ENCODE results near the gene BCLAF3. TPM values are rescaled to one million over a fixed set of nuclear protein-coding genes. Genes with fewer than 3 reads are reported as not detected.

BCLAF3 gene
- total RNA-seq, 1 experiment from 2014 or later = 6.0 TPM

GRCh38 chrX:19986531-19986930 lies 4.3 kb downstream of the BCLAF3 start:
- POLR2A ChIA-PET = interaction anchor here (0.6 kb wide), 1 partner anchor 321 kb away, joined by 6 read pairs; no protein-coding TSS in a partner anchor
- CTCF ChIA-PET = no interaction called here
- Histone ChIP-seq H3K27ac (ENCODE audit: low read length) (no peak overlapping the region), H3K4me1 (ENCODE audit: control insufficient read depth, insufficient read depth, low read length) (no peaks in the 10 kb centered on the region), H3K27me3 (ENCODE audit: control insufficient read depth, insufficient read depth, low read length) (no peaks in the 10 kb centered on the region), H3K4me3 (ENCODE audit: low read depth in 2 of 2, low read length in 2 of 2) (no peak overlapping the region), H3K9me3 (ENCODE audit: control insufficient read depth, insufficient read depth, low read depth, low read length) (no peaks in the 10 kb centered on the region), H3K36me3 (ENCODE audit: control insufficient read depth, insufficient read depth, low read length) (no peaks in the 10 kb centered on the region)
- ATAC-seq = no peak
- TF ChIP-seq REST (IDR thresholded peaks at IDR 0.05; ENCODE audit: insufficient read depth in 1 of 2, low read depth in 2 of 2, low read length in 1 of 2) (no peak), SIN3A (IDR thresholded peaks at IDR 0.05; ENCODE audit: borderline replicate concordance, insufficient read depth, low read depth, low read length) (no peak), CTCF (IDR thresholded peaks at IDR 0.05) (no peak), POLR2AphosphoS5 (IDR thresholded peaks at IDR 0.05; ENCODE audit: low read depth, low read length) (no peak), TCF7L2 (IDR thresholded peaks at IDR 0.05; ENCODE audit: low read depth, low read length) (no peak)
- no TSS peak for BruUV-seq (replicated peaks)
- DNase-seq (ENCODE audit: low read depth, low spot score) = no peak
- in situ Hi-C loops (cut with HindIII; ENCODE audit: low pct_unique_long_range_greater_than_20kb, low sequenced_read_pairs) = no loop called here
- intact Hi-C loops (cut with micrococcal nuclease; ENCODE audit: unreplicated experiment) = no loop called here

GRCh38 chrX:19981947-19982346 lies 8.9 kb downstream of the BCLAF3 start:
- Histone ChIP-seq H3K27ac (ENCODE audit: low read length) (no peak overlapping the region), H3K4me3 (ENCODE audit: low read depth in 2 of 2, low read length in 2 of 2) (no peak overlapping the region), H3K4me1 (ENCODE audit: control insufficient read depth, insufficient read depth, low read length) (no peaks in the 10 kb centered on the region), H3K27me3 (ENCODE audit: control insufficient read depth, insufficient read depth, low read length) (no peaks in the 10 kb centered on the region), H3K36me3 (ENCODE audit: control insufficient read depth, insufficient read depth, low read length) (no peaks in the 10 kb centered on the region), H3K9me3 (ENCODE audit: control insufficient read depth, insufficient read depth, low read depth, low read length) (no peaks in the 10 kb centered on the region)
- no TSS peak for BruUV-seq (replicated peaks)
- CTCF ChIA-PET = no interaction called here
- intact Hi-C loops (cut with micrococcal nuclease; ENCODE audit: unreplicated experiment) = no loop called here
- POLR2A ChIA-PET = no interaction called here
- TF ChIP-seq CTCF (IDR thresholded peaks at IDR 0.05) (no peak), POLR2AphosphoS5 (IDR thresholded peaks at IDR 0.05; ENCODE audit: low read depth, low read length) (no peak), REST (IDR thresholded peaks at IDR 0.05; ENCODE audit: insufficient read depth in 1 of 2, low read depth in 2 of 2, low read length in 1 of 2) (no peak), SIN3A (IDR thresholded peaks at IDR 0.05; ENCODE audit: borderline replicate concordance, insufficient read depth, low read depth, low read length) (no peak), TCF7L2 (IDR thresholded peaks at IDR 0.05; ENCODE audit: low read depth, low read length) (no peak)
- in situ Hi-C loops (cut with HindIII; ENCODE audit: low pct_unique_long_range_greater_than_20kb, low sequenced_read_pairs) = no loop called here
- no peak for ATAC-seq
- no peak for DNase-seq (ENCODE audit: low read depth, low spot score)
